HG03521 (cell line): ENCODE data around the gene OR1J2.

ENCODE experiments used
- ATAC-seq: cut with Tn5 transposase; IDR thresholded peaks from one replicate; pipeline ENCODE4 v1.9.1; 2021; ENCODE audit warnings: mild to moderate bottlenecking, moderate library complexity; ENCODE audit not compliant: unreplicated experiment

OR1J2 gene

DNA sequence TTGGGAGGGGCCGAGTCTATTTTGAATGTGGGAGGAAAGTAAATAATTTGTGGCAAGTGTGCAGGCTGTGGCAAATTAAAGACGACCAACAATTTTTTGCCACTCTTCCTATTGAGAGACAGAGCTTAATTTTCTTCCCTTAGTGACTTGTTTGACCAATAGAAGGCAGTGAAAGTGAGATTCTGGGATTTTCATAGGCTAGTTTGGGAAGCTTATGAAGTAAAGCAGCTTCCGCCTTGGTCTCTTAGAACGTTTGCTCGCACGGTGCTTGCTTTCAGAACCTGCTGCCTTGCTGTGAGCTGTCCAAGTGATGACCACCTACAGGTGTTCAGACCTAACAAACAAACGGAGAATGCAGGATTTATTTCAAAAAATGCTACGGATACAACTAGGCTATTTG is 35.6 kb downstream of the OR1J2 start:
- ATAC-seq: no peak

DNA sequence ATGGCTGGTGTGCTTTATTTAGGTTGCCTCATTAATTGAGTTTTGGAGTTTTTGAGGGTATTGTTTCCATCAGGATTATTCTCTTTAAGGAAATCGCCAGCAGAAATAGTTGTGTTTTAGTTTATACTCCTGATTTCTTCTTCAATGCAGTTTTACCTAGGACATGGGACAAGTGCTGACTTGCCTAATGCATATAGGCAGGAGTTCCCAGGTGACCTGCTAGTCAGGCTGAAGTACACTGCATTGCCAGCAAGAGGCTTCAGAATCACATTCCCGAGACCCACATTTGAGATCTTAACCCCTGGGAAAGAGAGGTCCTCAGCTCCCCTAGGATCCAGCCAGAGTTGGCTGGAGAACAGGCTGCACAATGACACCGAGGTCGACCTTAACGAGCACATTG is 40.8 kb downstream of the OR1J2 start:
- no peak for ATAC-seq

DNA sequence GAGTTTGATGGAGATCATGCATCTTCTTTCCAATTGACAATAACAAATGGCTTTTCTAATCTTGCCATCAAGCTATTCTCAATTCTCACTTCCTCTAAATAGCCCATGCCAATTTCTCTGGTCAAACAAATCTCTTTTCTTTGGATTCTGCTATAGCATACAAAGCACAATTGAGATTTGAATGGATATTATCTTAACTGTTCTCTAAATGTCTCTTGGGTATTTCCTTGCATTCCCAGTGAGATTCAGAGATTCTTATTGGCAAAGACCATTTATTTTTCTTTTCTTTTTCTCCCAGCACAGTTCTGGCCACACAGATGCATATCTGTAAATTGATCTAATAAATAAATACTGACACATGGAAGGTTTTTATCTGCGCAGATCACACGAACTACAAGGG is 42.2 kb downstream of the OR1J2 start, which contains the start of gene OR1N2:
Gene OR1N2 (plus strand): TSS at position 301 of the 400 bp plus-strand sequence. CDS start 100 bp downstream, outside the sequence.
- ATAC-seq: no peak
